HepG2 (cell line): Measurements from ENCODE around the gene AFDN. TPM values are rescaled to one million over a fixed set of nuclear protein-coding genes. Genes with fewer than 3 reads are reported as not detected.

Experiments used
- ATAC-seq: fragments of 200-7000 bp; cut with Tn5 transposase; 3 replicates; pipeline ENCODE4 v1.9.1; 2020; ENCODE audit warnings: mild to moderate bottlenecking, moderate library complexity
- BruUV-seq: library from RNA; stranded (reverse); fragments of 400-500 nt; replicated peaks from 2 replicates; lab custom pipeline; 2021; lab: Mats Ljungman, UMichigan
- CTCF ChIA-PET: fragments of 300-600 bp; formaldehyde crosslinking; extraction: SDS; loops from one replicate; lab custom pipeline; 2021; ENCODE audit warnings: low total read pairs, inconsistent platforms, low intra/inter-chr PET ratio; lab: Yijun Ruan, JAX
- POLR2A ChIA-PET: fragments of 350-600 bp; sonication (Branson Sonifier 250); formaldehyde crosslinking; loops from one replicate; lab custom pipeline; 2020; ENCODE audit warnings: antibody characterized with exemption, inconsistent platforms; lab: Yijun Ruan, JAX
- DNase-seq: peaks from one replicate; pipeline ENCODE4 v3.0.0-alpha.2; 2015; ENCODE audit warnings: low spot score
- FAIRE-seq: peaks from 3 replicates; lab custom pipeline; 2011; peaks lifted over from hg19 to GRCh38; lab: Jason Lieb, UNC
- H2AFZ ChIP-seq: one replicate; pipeline ENCODE4 v1.6.1; 2011; ENCODE audit warnings: low read length, inconsistent platforms
- H3K27ac ChIP-seq: fragments of 300-600 bp; 3 replicates; pipeline ENCODE4 v1.8.0; 2011; ENCODE audit warnings: mixed run types, mild to moderate bottlenecking, mixed read lengths, low read length, inconsistent platforms; ENCODE audit not compliant: insufficient read depth; ENCODE audit errors: extremely low read length
- H3K27me3 ChIP-seq, 2 experiments: fragments of 200-600 bp in 1 of 2; 2 replicates in 1 of 2; 3 replicates in 1 of 2; pipeline versions ENCODE4 v1.6.0 to v1.8.0; 2011; ENCODE audit warnings: low read length in 2 of 2, mild to moderate bottlenecking in 2 of 2, moderate library complexity in 2 of 2, inconsistent platforms in 1 of 2; ENCODE audit not compliant: insufficient read depth in 2 of 2, control insufficient read depth in 1 of 2
- H3K36me3 ChIP-seq, 2 experiments: fragments of 200-600 bp in 1 of 2; replicated peaks in 1 of 2; 2 replicates in 1 of 2; 3 replicates in 1 of 2; pipeline versions ENCODE4 v1.5.1 to v1.8.0; 2011; ENCODE audit warnings: low read length in 2 of 2, inconsistent platforms in 1 of 2; ENCODE audit not compliant: insufficient read depth in 2 of 2, control insufficient read depth in 1 of 2
- H3K4me1 ChIP-seq: 2 replicates; pipeline ENCODE4 v1.5.1; 2012; ENCODE audit warnings: low read length, inconsistent platforms; ENCODE audit not compliant: insufficient read depth
- H3K4me2 ChIP-seq: 2 replicates; pipeline ENCODE4 v1.6.0; 2011; ENCODE audit warnings: low read depth, low read length, inconsistent platforms
- H3K4me3 ChIP-seq, 3 experiments: fragments of 200-600 bp in 1 of 3; sonication (generic), shearing (Covaris generic) in 1 of 3; replicated peaks in 1 of 3; 2 replicates each; pipeline ENCODE4 v1.5.1; 2011 to 2016; ENCODE audit warnings: low read length in 3 of 3, inconsistent platforms in 2 of 3, low read depth in 2 of 3, mild to moderate bottlenecking in 2 of 3, control low read depth in 1 of 3, mixed read lengths in 1 of 3; ENCODE audit not compliant: insufficient read depth in 1 of 3
- H3K79me2 ChIP-seq: one replicate; pipeline ENCODE4 v1.6.1; 2011; ENCODE audit warnings: low read length, inconsistent platforms; ENCODE audit not compliant: insufficient read depth
- H3K9ac ChIP-seq: 2 replicates; pipeline ENCODE4 v1.6.0; 2011; ENCODE audit warnings: mild to moderate bottlenecking, low read depth, low read length, inconsistent platforms; ENCODE audit not compliant: insufficient read depth
- H3K9me3 ChIP-seq: 2 replicates; pipeline ENCODE4 v1.5.1; 2012; ENCODE audit warnings: mild to moderate bottlenecking, low read length
- H4K20me1 ChIP-seq: 2 replicates; pipeline ENCODE4 v1.6.0; 2011; ENCODE audit warnings: inconsistent platforms, mild to moderate bottlenecking, low read length, moderate library complexity; ENCODE audit not compliant: insufficient read depth
- ARID4A ChIP-seq: sonication (generic); formaldehyde crosslinking; IDR thresholded peaks from 2 replicates; pipeline ENCODE4 v1.5.0; 2020; ENCODE audit warnings: mild to moderate bottlenecking, missing genetic modification reagents, borderline replicate concordance
- ATF1 ChIP-seq: IDR thresholded peaks from 2 replicates; pipeline ENCODE4 v1.6.1; 2016; ENCODE audit warnings: mild to moderate bottlenecking, control low read depth
- CHD2 ChIP-seq: IDR thresholded peaks from 2 replicates; pipeline ENCODE4 v1.6.1; 2011; ENCODE audit warnings: low read depth, low read length, improper control_type of control experiment
- TOPORS ChIP-seq: sonication (generic); formaldehyde crosslinking; IDR thresholded peaks from 2 replicates; pipeline ENCODE4 v1.8.0; 2023; ENCODE audit warnings: mild to moderate bottlenecking, missing genetic modification reagents
- ZNF556 ChIP-seq: sonication (generic); formaldehyde crosslinking; IDR thresholded peaks from 2 replicates; pipeline ENCODE4 v1.4.0; 2020; ENCODE audit warnings: mild to moderate bottlenecking, missing genetic modification reagents, borderline replicate concordance
- ZNF784 ChIP-seq: sonication (generic); formaldehyde crosslinking; IDR thresholded peaks from 2 replicates; pipeline ENCODE4 v1.5.1; 2020; ENCODE audit warnings: missing genetic modification reagents, mild to moderate bottlenecking, borderline replicate concordance
- WGBS: methylation state at CpG from one replicate; pipeline ENCODE4 v1.1.6; 2017; ENCODE audit warnings: low lambda C conversion rate; 5-methylcytosine and 5-hydroxymethylcytosine counted together
- in situ Hi-C: cut with HindIII; loops from 2 replicates; pipeline ENCODE4 v1.10.0; 2017; ENCODE audit warnings: low pct_unique_long_range_greater_than_20kb; ENCODE audit not compliant: extremely low pct_ligation_motif_present
- intact Hi-C: fragments of 100-400 bp; cut with micrococcal nuclease; formaldehyde crosslinking; loops from one replicate; pipeline ENCODE4 v1.10.0; 2022; ENCODE audit not compliant: unreplicated experiment
- polyA plus RNA-seq, 8 experiments: library from polyadenylated mRNA; depleted of rRNA in 3 of 8; stranded (reverse) in 7 of 8; unstranded in 1 of 8; fragments of >200 nt; fragmentation: Illumina TruSeq in 4 of 8; extraction: Trizol in 4 of 8; gene quantifications; 2 replicates each; pipeline versions ENCODE4 v1.2.1 to v1.2.3, GENCODE V29; 2011 to 2016; ENCODE audit warnings: low read depth in 4 of 8, missing spikeins in 1 of 8, mixed read lengths in 1 of 8; ENCODE audit not compliant: insufficient read depth in 1 of 8
- total RNA-seq, 5 experiments: library from RNA; depleted of rRNA; stranded (reverse); fragments of >200 nt; fragmentation: Illumina TruSeq; extraction: Trizol; gene quantifications; 2 replicates each; pipeline ENCODE4 v1.2.3, GENCODE V29; 2016; ENCODE audit warnings: low read depth in 1 of 5

Gene AFDN
- total and polyA plus RNA-seq, 2 of the 13 experiments (the other 11 are each of a cell fraction or from before 2014, with no cell fraction given): 136 to 151 TPM

- Histone ChIP-seq H3K9me3 (no peaks in the 10 kb centered on the region), H3K4me1 (no peaks in the 10 kb centered on the region), H2AFZ (no peak overlapping the region), H3K4me3 (no peak overlapping the region), H3K27ac (no peak overlapping the region), H4K20me1 (no peaks in the 10 kb centered on the region), H3K27me3 (peaks cover 3 to 38% of the 10 kb centered on the region in 2 experiments; a peak in 3 of 5 replicates), H3K79me2 (no peaks in the 10 kb centered on the region), H3K4me2 (no peak overlapping the region), H3K36me3 (no peaks in the 10 kb centered on the region), H3K9ac (no peak overlapping the region)
- in situ Hi-C loops (no loop called here), intact Hi-C loops (no loop called here)
- TF ChIP-seq CHD2 (no peak), ARID4A (no peak), ATF1 (CRISPR knock-in tag) (no peak), ZNF556 (no peak), ZNF784 (CRISPR knock-in tag) (no peak), TOPORS (no peak)
- DNase-seq (no peak), FAIRE-seq (no peak), ATAC-seq (no peak)
- POLR2A ChIA-PET: no interaction called here
- CTCF ChIA-PET: no interaction called here
- WGBS: 75% methylated on average over 16 of the region's 16 CpGs
- no TSS peak for BruUV-seq
Observed at GRCh38 chr6:167993169-167993568, 166.5 kb downstream of the AFDN start.
